Hepatocyte (in vitro differentiated cells): ENCODE measurements around the gene TMOD1.
"Not testable (repeated sequence)": the region's sequence is repeated elsewhere in the genome, so short reads cannot be mapped to it uniquely, and the experiment has no call there.

Source experiments
- EZH2phosphoT487 ChIP-seq: fragments of 200-600 bp; sonication (generic); IDR thresholded peaks from one replicate; pipeline ENCODE4 v1.6.1; 2018; ENCODE audit warnings: antibody characterized with exemption, mild to moderate bottlenecking, low read depth, moderate library complexity; ENCODE audit not compliant: unreplicated experiment, severe bottlenecking
- TF ChIP-seq, protein P1 (sequence below): fragments of 200-600 bp; sonication (generic); IDR thresholded peaks from 2 replicates; pipeline ENCODE4 v1.5.1; 2016; ENCODE audit warnings: antibody characterized with exemption, mild to moderate bottlenecking; ENCODE audit not compliant: poor library complexity

- TF ChIP-seq, protein P1, sequence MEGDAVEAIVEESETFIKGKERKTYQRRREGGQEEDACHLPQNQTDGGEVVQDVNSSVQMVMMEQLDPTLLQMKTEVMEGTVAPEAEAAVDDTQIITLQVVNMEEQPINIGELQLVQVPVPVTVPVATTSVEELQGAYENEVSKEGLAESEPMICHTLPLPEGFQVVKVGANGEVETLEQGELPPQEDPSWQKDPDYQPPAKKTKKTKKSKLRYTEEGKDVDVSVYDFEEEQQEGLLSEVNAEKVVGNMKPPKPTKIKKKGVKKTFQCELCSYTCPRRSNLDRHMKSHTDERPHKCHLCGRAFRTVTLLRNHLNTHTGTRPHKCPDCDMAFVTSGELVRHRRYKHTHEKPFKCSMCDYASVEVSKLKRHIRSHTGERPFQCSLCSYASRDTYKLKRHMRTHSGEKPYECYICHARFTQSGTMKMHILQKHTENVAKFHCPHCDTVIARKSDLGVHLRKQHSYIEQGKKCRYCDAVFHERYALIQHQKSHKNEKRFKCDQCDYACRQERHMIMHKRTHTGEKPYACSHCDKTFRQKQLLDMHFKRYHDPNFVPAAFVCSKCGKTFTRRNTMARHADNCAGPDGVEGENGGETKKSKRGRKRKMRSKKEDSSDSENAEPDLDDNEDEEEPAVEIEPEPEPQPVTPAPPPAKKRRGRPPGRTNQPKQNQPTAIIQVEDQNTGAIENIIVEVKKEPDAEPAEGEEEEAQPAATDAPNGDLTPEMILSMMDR: not testable (repeated sequence)
- TF ChIP-seq EZH2phosphoT487: not testable (repeated sequence)
These were observed 2.6 kb upstream of the TMOD1 start for GRCh38 chr9:97498846-97499245.
